Kasumi-1 (cell line): ENCODE data around the gene KIAA1671.

Experiments used
- DNase-seq, 2 experiments: peaks; one replicate each; lab custom pipeline; 2025; lab: John Stamatoyannopoulos, UW

Gene KIAA1671

GRCh38 chr22:25094579-25094978 is 142.1 kb downstream of the KIAA1671 start:
- no peak for DNase-seq

DNA sequence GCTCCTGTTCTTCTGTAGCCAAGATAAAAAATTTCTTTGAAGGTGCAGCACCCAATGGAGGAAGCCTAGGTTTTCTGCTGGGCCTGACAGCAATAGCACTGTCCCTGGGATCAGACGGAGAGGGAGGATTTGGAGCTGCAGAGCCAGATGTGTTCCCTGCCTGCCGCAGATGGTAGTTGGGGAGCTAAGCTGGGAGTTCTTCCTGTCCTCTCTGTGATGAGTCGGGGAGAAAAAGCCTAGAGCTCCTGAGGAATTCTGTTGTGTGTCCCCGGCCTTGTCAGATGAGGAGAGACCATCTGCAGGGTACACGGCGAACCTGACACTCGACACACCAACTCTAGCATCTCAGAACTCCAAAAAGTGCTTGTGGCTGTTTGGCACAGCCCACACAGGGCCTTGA is 143.4 kb downstream of the KIAA1671 start:
- DNase-seq = no peak

DNA sequence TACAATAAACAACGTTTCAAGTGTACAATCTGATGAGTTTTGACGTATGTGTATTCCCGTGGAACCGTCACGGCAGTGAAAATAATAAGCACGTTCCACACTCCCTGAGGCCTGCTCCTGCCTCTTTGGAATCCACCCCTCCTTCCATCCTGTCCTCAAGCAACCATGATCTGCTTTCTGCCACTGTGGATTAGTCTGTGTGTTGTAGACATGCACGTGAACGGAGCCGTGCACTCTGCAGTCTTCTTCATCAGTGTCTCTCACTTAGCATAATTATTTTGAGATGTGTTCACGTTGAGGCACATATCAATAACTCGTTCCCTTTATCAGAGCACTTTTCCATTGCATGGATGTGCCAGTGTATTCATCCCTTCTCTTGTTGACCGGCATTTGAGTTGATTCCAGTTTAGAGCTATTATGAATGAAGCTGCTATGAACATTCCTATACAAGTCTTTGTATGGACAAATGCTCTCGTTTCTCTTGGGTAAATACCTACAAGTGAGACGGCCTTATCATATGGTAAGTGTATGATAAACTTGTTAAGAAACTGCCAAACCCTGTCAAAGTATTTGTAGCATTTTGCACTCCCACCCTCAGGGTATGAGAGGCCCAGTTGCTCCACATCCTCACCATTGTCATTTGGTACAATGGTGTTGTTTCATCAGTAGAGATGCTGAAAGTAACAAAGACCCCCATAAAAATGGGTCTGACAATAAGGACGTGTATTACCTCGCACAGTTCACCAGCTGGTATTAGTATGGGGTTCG is 144.3 kb downstream of the KIAA1671 start:
- no peak for DNase-seq

- DNase-seq = no peak
Observed at GRCh38 chr22:25098445-25099081, 146.0 kb downstream of the KIAA1671 start.

GRCh38 chr22:25099202-25099601 is 146.7 kb downstream of the KIAA1671 start:
- no peak for DNase-seq

DNA sequence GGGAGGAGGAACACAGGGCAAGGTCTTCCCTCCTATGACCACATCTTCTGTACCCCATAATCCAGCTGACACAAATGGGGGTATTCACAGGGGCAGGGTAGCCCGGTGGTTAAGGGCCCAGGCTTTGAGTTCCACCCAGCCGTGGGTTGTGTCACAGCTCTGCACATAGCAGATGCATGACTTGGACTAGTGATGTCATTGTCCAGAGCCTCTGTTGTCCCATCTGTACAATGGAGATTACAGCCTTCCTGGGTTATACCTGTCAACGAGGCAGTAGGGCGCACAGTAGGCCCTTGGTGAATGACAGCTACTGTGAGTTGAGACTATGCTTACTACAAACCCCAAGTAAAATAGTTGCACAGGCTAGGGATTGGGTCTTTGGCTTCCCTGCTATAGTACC is 147.9 kb downstream of the KIAA1671 start:
- no peak for DNase-seq

GRCh38 chr22:25100948-25101347 is 148.4 kb downstream of the KIAA1671 start:
- DNase-seq = no peak

- no peak for DNase-seq
Observed at GRCh38 chr22:25101501-25101900, 149.0 kb downstream of the KIAA1671 start.

- no peak for DNase-seq
Observed at GRCh38 chr22:25101986-25102385, 149.5 kb downstream of the KIAA1671 start.

- no peak for DNase-seq
Observed at GRCh38 chr22:25102722-25103121, 150.2 kb downstream of the KIAA1671 start.

DNA sequence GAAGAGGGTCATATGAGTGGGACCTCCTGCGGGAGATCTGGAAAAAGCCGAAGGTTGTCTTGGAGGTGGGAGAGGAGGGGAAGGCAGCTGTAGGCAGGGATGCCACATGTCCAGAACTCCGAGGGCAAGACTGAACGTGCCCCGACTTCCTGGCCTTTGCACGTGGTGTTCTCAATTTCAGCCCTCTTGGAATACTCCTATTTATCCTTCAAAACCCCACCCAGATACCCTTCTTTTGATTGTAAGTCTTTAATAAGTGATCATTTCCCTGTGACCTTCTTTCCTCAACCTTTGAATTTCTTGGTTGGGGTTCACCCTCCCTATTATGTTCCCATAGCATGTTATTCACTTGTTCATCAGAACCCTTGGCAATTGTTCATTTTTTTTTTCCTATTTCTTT is 151.9 kb downstream of the KIAA1671 start:
- DNase-seq = no peak

DNA sequence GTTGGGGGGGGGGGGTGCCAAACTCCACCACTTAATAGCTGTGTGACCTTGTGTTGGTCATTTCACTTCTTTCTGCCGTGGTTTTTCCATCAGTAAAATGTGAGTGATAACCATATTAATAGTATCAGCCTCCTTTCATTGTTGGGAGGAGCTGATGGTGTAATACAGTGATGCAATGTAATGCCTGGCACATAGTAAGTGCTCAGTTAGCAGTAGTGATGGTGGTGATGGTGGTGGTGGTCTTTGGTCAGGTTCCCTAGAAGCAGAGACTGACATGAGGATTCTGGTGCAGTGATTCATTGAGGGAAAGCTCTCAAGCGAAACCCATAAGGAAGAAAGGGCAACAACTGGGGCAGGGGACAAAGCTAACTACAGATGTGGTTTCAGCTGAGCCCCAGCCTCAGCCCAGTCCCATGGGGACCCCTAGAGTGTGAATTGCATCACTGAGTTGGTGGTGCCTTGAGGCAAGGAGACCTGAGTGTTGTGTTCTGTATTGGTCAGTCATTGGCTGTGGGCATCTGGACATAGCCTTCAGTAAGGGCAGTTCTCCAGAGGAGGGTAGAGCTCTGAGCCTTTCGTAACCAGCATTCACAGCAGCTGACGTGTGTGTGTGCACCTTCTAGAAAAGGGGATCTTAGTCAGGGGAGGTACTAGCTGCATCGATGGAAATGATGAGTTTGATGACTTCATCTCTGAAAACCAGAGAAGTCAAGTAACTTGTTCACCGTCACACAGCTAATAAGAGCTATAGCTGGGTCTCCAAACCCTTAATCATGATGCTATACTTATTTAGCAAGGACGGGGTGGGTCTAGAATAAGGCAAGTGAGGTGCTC is 153.5 kb downstream of the KIAA1671 start:
- no peak for DNase-seq

DNA sequence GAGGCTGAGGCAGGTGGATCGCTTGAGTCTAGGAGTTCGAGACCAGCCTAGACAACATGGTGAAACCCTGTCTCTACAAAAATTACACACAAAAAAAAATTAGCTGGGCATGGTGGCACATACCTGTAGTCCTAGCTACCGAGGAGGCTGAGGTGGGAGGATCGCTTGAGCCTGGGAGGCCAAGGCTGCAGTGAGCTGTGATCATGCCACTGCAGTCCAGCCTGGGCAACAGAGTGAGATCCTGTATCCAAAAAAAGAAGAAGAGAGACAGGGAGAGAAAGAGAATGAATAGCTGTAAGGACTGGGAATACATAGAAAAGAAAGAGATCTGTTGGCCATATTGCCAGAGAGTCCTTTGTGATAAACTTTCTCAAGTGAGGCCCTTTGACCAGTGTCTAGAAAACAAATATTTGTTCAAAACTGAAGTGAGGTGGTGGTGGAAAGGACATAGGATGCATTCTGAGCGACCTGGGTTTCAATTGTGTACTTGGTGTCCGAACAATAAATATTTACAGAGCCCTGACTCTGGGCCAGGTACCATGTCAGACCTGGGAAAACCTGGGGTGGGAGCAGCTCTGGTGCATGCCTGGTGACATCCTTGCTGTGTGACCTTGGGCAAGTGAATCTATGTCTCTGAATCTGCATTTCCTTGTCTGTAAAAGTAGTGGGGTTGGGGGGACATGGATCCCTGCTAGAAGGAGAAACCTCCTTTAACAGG is 157.5 kb downstream of the KIAA1671 start:
- no peak for DNase-seq

- no peak for DNase-seq
Observed at GRCh38 chr22:25110596-25110845, 158.0 kb downstream of the KIAA1671 start.

GRCh38 chr22:25110846-25111578 is 158.5 kb downstream of the KIAA1671 start:
- peak; percentile 72 to 81 for DNase-seq

DNA sequence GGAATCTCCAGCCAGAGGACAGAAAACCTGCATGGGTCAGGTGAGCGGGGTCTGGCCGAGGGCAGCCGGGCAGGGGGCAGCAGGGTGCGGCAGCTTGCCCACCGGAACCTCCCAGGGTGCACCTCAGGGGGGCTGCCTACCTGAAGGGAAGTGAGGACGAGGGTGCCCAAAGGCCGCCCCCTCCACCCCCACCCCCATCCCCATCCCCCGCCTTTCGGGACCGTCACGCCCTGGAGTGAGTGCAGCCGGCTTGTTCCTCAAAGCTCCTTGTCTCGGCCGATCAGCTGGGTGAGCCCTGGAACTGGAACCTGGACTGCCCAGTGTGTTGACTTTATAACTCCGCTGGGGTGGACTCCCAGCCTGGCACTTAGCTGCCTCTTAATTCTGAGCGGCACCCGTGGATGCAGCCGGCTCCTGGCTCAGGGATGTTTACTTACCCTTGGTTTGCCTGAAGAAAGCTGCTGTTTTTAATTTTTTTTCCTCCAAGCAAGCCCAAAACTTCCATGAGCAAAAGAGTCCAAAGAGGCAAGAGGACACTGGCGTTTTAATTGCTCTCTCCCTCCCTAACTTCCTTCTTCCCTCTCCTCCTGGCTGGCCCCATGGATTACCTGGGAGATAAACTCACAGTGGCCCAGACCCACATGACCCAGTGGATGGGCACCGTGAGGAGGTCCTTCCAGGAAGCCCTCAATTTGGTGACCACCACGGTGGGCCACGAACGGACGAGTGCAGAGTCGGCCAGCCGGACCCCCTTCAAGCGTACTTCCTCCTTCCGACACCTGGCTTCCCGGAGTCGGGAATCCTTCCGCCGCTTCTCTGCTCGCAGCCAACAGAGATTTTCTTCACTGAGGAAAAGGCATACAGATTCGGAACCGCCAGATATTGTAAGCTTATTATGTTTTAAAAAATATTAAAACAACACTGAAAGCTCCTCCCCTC is 159.3 kb downstream of the KIAA1671 start:
- peak in 1 of 2 experiments; percentile 3 for DNase-seq

GRCh38 chr22:25112538-25113253 is 160.2 kb downstream of the KIAA1671 start:
- DNase-seq = no peak

DNA sequence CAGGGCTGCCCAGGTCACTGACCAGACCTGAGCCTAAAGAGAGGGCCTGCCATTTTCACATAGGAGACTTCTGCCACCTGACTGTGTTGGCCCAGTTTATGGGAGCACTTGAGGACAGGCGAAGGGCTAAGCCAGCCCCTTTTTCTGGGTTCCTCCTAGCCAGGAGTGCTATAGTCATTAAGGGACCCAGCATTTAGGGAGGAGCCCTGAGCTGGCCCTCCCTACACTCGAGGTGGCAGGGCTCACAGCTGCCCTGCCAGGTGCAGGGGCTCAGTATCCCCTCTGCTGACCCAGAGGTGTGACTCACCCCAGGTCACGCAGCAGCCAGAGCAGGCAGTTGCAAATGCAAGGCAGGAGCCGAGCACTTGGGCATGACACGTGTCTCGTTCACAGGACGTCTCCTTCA is 160.8 kb downstream of the KIAA1671 start:
- DNase-seq = no peak

DNA sequence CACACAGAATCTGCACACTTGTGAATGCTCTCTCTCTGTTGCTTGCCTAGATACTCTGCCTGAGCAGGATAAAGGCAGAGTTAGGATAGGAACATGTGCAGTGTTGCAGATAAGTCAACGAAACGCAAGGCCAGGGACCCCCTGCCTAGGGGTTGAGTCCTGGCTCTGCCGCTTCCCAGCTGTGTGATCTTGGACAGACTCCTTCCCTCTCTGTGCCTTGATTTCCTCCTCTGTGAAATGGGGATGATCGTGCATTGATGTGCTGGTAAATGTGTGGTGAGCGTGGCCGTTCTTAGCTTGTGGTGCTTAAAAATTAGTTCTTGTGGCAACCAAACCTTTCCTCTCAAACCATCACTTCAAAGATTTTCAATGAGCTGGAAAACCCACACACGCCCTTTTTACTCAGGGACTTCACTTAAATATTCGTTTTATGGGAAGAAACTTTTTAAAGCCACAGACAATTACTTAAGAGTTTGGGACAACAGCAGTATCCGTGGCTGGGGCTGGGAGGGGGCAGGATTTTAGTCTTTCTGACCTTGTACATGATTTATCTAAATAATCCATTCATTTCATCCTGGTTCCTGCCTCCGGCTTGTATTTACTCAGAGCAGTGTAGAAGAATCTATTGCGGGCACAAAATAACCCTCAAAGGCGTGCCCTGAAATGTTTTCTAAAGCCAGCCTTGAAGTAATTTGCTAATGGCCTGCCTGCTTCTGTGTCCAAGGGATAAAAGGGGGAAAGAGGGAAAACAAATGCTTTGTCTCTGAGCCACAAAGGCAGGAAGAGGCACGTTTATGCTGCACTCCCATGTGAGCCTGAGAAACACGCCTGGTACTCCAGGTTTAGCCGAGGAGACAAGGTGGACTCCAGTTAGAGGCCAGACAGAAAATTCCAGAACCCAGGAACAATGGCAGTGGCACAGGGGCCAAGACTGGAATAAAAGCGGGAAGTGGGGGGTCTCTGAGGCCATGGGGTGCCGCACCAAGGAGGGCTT is 162.2 kb downstream of the KIAA1671 start:
- no peak for DNase-seq
